ENCODE data around the gene ACAD8. TPM values are rescaled to one million over a fixed set of nuclear protein-coding genes. Genes with fewer than 3 reads are reported as not detected.

ACAD8 gene
- total RNA-seq, 4 donors from 2014 or later: 18.3 to 41.3 (median 29.8) TPM

DNA sequence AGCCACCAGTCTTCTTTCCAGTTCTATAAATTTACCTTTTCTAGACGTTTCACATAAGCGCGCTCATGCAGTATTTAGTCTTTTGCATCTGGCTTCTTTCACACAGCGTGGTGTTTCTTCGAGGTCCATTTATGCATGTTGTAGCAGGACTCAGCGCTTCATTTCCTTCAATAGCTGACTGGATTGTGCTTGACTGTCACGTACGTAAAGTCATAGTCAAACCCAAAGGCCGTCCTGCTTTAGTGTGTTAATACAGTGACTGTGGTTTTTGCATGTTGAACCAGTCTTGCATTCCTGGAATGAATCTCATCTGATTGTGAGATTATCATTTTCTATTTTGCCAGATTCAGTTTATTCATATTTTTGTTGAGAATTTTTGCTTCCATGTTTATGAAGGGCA, 41.3 kb downstream of the ACAD8 start:
- TF ChIP-seq, protein P1, sequence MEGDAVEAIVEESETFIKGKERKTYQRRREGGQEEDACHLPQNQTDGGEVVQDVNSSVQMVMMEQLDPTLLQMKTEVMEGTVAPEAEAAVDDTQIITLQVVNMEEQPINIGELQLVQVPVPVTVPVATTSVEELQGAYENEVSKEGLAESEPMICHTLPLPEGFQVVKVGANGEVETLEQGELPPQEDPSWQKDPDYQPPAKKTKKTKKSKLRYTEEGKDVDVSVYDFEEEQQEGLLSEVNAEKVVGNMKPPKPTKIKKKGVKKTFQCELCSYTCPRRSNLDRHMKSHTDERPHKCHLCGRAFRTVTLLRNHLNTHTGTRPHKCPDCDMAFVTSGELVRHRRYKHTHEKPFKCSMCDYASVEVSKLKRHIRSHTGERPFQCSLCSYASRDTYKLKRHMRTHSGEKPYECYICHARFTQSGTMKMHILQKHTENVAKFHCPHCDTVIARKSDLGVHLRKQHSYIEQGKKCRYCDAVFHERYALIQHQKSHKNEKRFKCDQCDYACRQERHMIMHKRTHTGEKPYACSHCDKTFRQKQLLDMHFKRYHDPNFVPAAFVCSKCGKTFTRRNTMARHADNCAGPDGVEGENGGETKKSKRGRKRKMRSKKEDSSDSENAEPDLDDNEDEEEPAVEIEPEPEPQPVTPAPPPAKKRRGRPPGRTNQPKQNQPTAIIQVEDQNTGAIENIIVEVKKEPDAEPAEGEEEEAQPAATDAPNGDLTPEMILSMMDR (IDR thresholded peaks at IDR 0.05; ENCODE audit: low read depth): no peak

DNA sequence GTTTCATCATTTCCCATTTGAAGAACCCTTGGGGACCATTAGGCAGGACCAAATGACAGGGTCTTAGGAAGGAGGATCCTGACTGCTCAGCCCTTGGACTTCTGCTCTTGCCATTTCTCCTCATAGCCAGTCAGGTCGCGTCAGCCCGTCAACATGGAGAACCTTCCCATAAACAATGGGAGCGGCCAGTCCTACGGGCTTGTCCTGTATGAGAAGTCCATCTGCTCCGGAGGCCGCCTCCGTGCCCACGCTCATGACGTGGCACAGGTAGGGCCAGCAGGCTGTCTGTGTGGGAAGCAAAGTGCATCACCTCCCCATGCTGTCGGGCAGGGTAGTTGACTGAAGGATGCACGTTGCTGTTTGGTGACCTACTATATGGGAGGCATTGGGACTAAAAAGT, 58.9 kb downstream of the ACAD8 start:
- TF ChIP-seq, protein P1 (IDR thresholded peaks at IDR 0.05; ENCODE audit: low read depth): no peak

DNA sequence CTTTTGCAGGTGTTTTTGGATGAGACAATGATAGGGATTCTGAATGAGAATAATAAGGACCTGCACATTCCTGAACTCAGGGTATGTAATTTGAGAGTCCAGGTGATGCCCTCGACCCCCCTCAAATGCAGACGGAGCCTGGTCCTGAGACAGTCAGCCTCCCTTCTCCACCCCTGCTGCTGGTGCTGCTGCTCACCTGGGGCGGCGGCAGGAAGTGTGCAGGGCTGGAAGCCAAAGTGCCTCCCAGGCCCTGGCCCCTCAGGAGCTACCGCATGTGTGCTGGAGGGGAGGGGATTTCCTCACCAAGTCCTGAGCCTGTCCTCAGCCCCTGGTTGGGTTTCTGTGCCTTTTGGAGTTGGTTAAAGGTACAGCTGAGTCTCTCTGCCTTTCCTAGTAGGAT, 59.4 kb downstream of the ACAD8 start:
- TF ChIP-seq, protein P1 (IDR thresholded peaks at IDR 0.05; ENCODE audit: low read depth): no peak

GRCh38 chr11:134313379-134313778, 60.0 kb downstream of the ACAD8 start:
- TF ChIP-seq, protein P1 (IDR thresholded peaks at IDR 0.05; ENCODE audit: low read depth): no peak

GRCh38 chr11:134313821-134314607, 60.6 kb downstream of the ACAD8 start:
- TF ChIP-seq, protein P1 (IDR thresholded peaks at IDR 0.05; ENCODE audit: low read depth): no peak

Other genes starting within 250 kb of the ACAD8 start
- 10 to 100 TPM; 14.2 to 18.3 (median 16.5) TPM for gene JAM3, start 184.5 kb upstream of the ACAD8 start, total RNA-seq
- gene NCAPD3, start 29.6 kb upstream of the ACAD8 start, total RNA-seq: 10 to 100 TPM; 10.5 to 18.7 (median 13.8) TPM
- gene VPS26B, start 28.9 kb upstream of the ACAD8 start, total RNA-seq: 10 to 100 TPM; 33.3 to 52.4 (median 39.4) TPM
- 100 to 1,000 TPM in 1 of 4 donors, 10 to 100 TPM in 3; 48.9 to 124 (median 56.4) TPM for gene THYN1, start 216 bp upstream of the ACAD8 start, total RNA-seq
- gene GLB1L3, start 22.8 kb downstream of the ACAD8 start, total RNA-seq: not detected
- gene GLB1L2, start 78.4 kb downstream of the ACAD8 start, total RNA-seq: 1 to 10 TPM in 1 of 4 donors, under 1 TPM in 3; 0.49 to 2.4 (median 0.80) TPM
- gene B3GAT1, start 158.7 kb downstream of the ACAD8 start, total RNA-seq: under 1 TPM in 2 of 4 donors, not detected in 2; 0.22 to 0.33 TPM